OCI-LY1 (cell line): Measurements from ENCODE around the gene CCL20.

Experiments used
- CTCF ChIP-seq: fragments of 200-600 bp; sonication (generic), shearing (Covaris generic); IDR thresholded peaks from 2 replicates; pipeline ENCODE4 v1.5.1; 2017; ENCODE audit warnings: mild to moderate bottlenecking, antibody characterized with exemption, low read length, moderate library complexity, mixed read lengths
- EZH2 ChIP-seq: fragments of 200-600 bp; sonication (generic), shearing (Covaris generic); IDR thresholded peaks from 2 replicates; pipeline ENCODE4 v1.8.0; 2017; ENCODE audit warnings: borderline replicate concordance, mixed run types, mild to moderate bottlenecking, antibody characterized with exemption, low read length, moderate library complexity, mixed read lengths

GRCh38 chr2:227853765-227854271 lies 40.2 kb downstream of the CCL20 start:
- TF ChIP-seq CTCF (no peak), EZH2 (no peak)
